ENCODE measurements around the gene METTL24. TPM values are rescaled to one million over a fixed set of nuclear protein-coding genes. Genes with fewer than 3 reads are reported as not detected.
"Not testable (repeated sequence)": the region's sequence is repeated elsewhere in the genome, so short reads cannot be mapped to it uniquely, and the experiment has no call there.

METTL24 gene
- total and polyA plus RNA-seq, 7 donors = 0.04 TPM; not detected in 6

DNA sequence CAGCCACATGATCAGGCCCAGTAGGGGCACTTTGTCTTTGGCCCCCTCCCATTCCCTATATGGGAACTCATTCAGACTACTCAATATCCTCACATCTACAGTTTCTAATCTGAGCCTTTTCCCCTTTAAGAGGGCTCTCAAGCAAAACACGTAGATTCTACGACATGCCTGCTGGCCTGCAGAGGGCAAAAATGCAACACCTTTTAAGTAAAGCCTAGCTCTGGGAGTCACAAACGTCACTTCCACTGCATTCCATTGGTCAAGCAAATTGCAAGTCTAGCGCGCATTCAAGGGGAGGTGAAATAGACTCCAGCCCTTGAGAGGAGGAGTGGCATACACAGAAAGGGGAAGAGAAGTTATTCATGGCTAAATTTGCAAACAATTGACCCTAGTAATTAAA lies 107.3 kb downstream of the METTL24 start:
- Histone ChIP-seq H3K4me1 (no peaks in the 10 kb centered on the region), H3K27ac (no peak overlapping the region), H3K4me3 (no peak overlapping the region), H3K27me3 (ENCODE audit: insufficient read depth in 3 of 3, low read length in 2 of 3) (no peaks in the 10 kb centered on the region), H3K36me3 (ENCODE audit: insufficient read depth in 1 of 2, low read depth in 1 of 2) (no peaks in the 10 kb centered on the region), H3K9me3 (no peaks in the 10 kb centered on the region)
- DNase-seq = no peak
- WGBS, 3 donors = 55 to 65% (median 62%) methylated on average over 5 of the region's 5 CpGs
- intact Hi-C loops (cut with DNase I) = no loop called here
- no peak for ATAC-seq
- TF ChIP-seq, protein P1, sequence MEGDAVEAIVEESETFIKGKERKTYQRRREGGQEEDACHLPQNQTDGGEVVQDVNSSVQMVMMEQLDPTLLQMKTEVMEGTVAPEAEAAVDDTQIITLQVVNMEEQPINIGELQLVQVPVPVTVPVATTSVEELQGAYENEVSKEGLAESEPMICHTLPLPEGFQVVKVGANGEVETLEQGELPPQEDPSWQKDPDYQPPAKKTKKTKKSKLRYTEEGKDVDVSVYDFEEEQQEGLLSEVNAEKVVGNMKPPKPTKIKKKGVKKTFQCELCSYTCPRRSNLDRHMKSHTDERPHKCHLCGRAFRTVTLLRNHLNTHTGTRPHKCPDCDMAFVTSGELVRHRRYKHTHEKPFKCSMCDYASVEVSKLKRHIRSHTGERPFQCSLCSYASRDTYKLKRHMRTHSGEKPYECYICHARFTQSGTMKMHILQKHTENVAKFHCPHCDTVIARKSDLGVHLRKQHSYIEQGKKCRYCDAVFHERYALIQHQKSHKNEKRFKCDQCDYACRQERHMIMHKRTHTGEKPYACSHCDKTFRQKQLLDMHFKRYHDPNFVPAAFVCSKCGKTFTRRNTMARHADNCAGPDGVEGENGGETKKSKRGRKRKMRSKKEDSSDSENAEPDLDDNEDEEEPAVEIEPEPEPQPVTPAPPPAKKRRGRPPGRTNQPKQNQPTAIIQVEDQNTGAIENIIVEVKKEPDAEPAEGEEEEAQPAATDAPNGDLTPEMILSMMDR (IDR thresholded peaks at IDR 0.05) = no peak

DNA sequence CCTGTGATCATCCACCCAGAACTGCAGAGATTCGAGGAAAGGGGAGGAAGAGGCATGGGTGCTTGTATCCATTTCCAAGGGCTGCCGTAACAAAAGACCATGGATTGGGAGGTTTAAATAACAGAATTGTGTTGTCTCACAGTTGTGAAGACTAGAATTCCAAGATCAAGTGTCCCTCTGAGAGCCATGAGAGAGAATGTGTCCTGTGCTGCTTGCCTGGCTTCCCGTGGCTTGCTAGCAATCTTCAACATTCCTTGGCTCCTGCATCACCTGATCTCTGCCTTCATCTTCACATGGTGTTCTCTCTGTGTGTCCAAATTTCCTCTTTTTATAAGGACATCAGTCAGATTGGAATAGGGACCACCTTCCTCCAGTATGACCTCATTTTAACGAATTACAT lies 108.1 kb downstream of the METTL24 start:
- Histone ChIP-seq H3K27ac (no peak overlapping the region), H3K4me1 (no peaks in the 10 kb centered on the region), H3K36me3 (ENCODE audit: insufficient read depth in 1 of 2, low read depth in 1 of 2) (no peaks in the 10 kb centered on the region), H3K9me3 (no peaks in the 10 kb centered on the region), H3K27me3 (ENCODE audit: insufficient read depth in 3 of 3, low read length in 2 of 3) (no peaks in the 10 kb centered on the region), H3K4me3 (no peak overlapping the region)
- WGBS, 3 donors = 60 to 73% (median 63%) methylated on average over 4 of the region's 4 CpGs
- no peak for DNase-seq
- intact Hi-C loops (cut with DNase I) = no loop called here
- no peak for ATAC-seq
- TF ChIP-seq, protein P1 (IDR thresholded peaks at IDR 0.05) = no peak

DNA sequence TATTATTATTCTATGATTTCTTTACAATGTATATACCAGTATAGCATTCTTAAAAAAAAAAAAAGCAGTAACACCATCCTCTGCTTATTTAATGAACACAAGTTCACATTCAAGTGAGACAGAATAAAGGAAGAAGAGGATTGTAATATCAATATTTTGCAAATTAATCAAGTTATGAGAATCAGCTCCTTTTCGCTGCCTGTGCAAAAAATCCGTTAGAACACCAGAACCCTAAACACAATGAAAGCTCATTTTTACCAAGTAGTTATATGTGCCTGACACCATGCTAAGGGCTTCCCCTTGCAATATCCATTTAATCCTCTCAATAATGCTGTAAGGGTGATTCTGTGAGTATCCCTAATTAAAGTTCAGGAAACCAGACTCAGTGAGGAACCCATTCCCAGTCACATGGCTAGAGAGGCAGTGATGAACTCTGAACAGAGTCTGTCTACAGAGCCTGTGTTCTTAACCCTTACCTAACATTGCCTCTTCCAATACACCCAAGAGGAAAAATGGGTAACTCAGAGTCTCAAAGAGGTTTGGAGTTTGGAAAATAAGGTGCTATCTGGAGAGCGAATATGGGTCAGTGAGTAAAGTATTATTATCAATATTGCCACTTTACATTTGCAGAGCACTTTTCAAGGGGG lies 111.1 kb downstream of the METTL24 start:
- Histone ChIP-seq H3K9me3 (no peaks in the 10 kb centered on the region), H3K27me3 (ENCODE audit: insufficient read depth in 3 of 3, low read length in 2 of 3) (no peaks in the 10 kb centered on the region), H3K36me3 (ENCODE audit: insufficient read depth in 1 of 2, low read depth in 1 of 2) (no peaks in the 10 kb centered on the region), H3K4me1 (no peaks in the 10 kb centered on the region), H3K27ac (no peak overlapping the region), H3K4me3 (no peak overlapping the region)
- WGBS, 3 donors = 91 to 98% (median 93%) methylated on average over 3 of the region's 3 CpGs
- no peak for ATAC-seq
- TF ChIP-seq, protein P1 (IDR thresholded peaks at IDR 0.05) = no peak
- no peak for DNase-seq
- intact Hi-C loops (cut with DNase I) = no loop called here

DNA sequence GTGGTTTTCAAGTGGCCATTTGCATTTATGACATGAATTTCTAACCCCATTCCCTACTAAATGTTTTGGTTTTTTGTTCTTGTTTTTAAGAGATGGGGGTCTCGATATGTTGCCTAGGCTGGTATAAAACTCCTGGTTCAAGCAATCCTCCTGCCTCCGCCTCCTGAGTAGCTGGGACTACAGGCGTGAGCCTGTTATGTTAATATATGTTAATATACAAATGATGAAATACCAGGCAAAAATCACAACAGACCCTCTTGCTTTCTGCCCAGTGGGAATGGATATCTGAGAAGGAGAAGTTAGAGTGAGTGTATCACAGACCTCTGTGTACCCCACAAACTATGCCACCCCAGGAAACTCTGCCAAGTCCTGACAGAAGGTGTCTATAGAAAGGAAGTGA lies 111.8 kb downstream of the METTL24 start:
- intact Hi-C loops (cut with DNase I) = no loop called here
- Histone ChIP-seq H3K27ac (no peak overlapping the region), H3K36me3 (ENCODE audit: insufficient read depth in 1 of 2, low read depth in 1 of 2) (no peaks in the 10 kb centered on the region), H3K27me3 (ENCODE audit: insufficient read depth in 3 of 3, low read length in 2 of 3) (no peaks in the 10 kb centered on the region), H3K4me1 (no peaks in the 10 kb centered on the region), H3K4me3 (no peak overlapping the region), H3K9me3 (no peaks in the 10 kb centered on the region)
- TF ChIP-seq, protein P1 (IDR thresholded peaks at IDR 0.05) = no peak
- 94 to 97% (median 96%) methylated on average over 3 of the region's 3 CpGs for WGBS, 3 donors
- DNase-seq (no peak), ATAC-seq (no peak)

DNA sequence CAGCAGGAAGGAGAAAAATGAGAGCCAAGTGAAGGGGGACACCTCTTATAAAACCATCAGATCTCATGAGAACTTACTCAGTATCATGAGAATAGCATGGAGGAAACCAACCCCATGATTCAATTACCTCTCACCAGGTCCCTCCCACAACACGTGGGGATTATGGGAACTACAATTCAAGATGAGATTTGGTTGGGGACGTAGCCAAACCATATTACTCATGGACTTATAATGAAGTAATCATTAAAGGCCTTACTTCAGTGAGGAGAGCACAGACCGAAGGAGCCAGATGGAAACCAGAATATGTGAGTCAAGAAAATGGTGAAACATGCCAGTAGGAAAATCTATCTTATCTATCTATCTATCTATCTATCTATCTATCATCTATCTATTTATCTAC lies 113.5 kb downstream of the METTL24 start:
- DNase-seq, ATAC-seq: not testable (repeated sequence)

More for the DNA sequence above, 113.5 kb downstream of the METTL24 start:
- intact Hi-C loops (cut with DNase I); H3K27me3 ChIP-seq (ENCODE audit: insufficient read depth in 3 of 3, low read length in 2 of 3); H3K27ac ChIP-seq; H3K9me3 ChIP-seq; H3K4me3 ChIP-seq; H3K36me3 ChIP-seq (ENCODE audit: insufficient read depth in 1 of 2, low read depth in 1 of 2); H3K4me1 ChIP-seq: not testable (repeated sequence)
- WGBS, 3 donors = 83 to 91% (median 86%) methylated on average over 3 of the region's 3 CpGs
